ENCODE data around the gene CELF5.
"Not testable (repeated sequence)": the region's sequence is repeated elsewhere in the genome, so short reads cannot be mapped to it uniquely, and the experiment has no call there.

DNA sequence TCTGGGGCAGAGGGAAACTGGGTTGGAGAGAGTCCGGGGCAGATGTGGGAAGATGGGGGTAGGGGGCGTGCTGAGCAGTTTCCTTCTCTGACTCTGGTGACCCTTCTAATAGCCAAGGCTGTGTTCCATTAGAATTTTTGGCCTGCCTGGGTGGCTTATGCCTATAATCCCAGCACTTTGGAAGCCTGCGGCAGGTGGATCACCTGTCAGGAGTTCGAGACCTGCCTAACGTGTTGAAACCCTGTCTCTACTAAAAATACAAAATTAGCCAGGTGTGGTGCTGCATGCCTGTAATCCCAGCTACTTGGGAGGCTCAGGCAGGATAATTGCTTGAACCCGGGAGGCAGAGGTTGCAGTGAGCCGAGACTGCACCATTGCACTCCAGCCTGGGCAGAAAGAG is 21.6 kb upstream of the CELF5 start:
- TF ChIP-seq, protein P1, sequence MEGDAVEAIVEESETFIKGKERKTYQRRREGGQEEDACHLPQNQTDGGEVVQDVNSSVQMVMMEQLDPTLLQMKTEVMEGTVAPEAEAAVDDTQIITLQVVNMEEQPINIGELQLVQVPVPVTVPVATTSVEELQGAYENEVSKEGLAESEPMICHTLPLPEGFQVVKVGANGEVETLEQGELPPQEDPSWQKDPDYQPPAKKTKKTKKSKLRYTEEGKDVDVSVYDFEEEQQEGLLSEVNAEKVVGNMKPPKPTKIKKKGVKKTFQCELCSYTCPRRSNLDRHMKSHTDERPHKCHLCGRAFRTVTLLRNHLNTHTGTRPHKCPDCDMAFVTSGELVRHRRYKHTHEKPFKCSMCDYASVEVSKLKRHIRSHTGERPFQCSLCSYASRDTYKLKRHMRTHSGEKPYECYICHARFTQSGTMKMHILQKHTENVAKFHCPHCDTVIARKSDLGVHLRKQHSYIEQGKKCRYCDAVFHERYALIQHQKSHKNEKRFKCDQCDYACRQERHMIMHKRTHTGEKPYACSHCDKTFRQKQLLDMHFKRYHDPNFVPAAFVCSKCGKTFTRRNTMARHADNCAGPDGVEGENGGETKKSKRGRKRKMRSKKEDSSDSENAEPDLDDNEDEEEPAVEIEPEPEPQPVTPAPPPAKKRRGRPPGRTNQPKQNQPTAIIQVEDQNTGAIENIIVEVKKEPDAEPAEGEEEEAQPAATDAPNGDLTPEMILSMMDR (IDR thresholded peaks at IDR 0.05): not testable (repeated sequence)
- TF ChIP-seq POLR2A (IDR thresholded peaks at IDR 0.05): not testable (repeated sequence)

All from esophagus squamous epithelium (tissue), 4 donors.